CD14-positive monocyte (primary cell): ENCODE measurements around the gene HMCN1. TPM values are rescaled to one million over a fixed set of nuclear protein-coding genes. Genes with fewer than 3 reads are reported as not detected.

ENCODE experiments used
- DNase-seq, 3 donors: peaks; one replicate each; pipeline ENCODE4 v3.0.0-alpha.2; 2011 to 2022
- H2AFZ ChIP-seq: 2 replicates; pipeline ENCODE4 v1.6.0; 2012; ENCODE audit warnings: mild to moderate bottlenecking, low read depth, low read length, inconsistent platforms; ENCODE audit not compliant: insufficient read depth, poor library complexity, severe bottlenecking
- H3K27ac ChIP-seq, 2 donors: 1 replicate in 1 of 2; 2 replicates in 1 of 2; pipeline ENCODE4 v1.5.1; 2012 to 2013; ENCODE audit warnings: low read length in 2 of 2, control low read depth in 1 of 2, inconsistent platforms in 1 of 2, low read depth in 1 of 2, mild to moderate bottlenecking in 1 of 2
- H3K27me3 ChIP-seq, 2 donors: one replicate each; pipeline versions ENCODE4 v1.6.0 to v1.6.1; 2011 to 2013; ENCODE audit warnings: low read length in 2 of 2; ENCODE audit not compliant: control insufficient read depth in 2 of 2, insufficient read depth in 2 of 2
- H3K36me3 ChIP-seq, 2 donors: replicated peaks in 1 of 2; 1 replicate in 1 of 2; 2 replicates in 1 of 2; pipeline versions ENCODE4 v1.5.1 to v1.6.1; 2012 to 2013; ENCODE audit warnings: low read length in 2 of 2, control low read depth in 1 of 2, inconsistent platforms in 1 of 2, mild to moderate bottlenecking in 1 of 2; ENCODE audit not compliant: insufficient read depth in 2 of 2, control insufficient read depth in 1 of 2
- H3K4me1 ChIP-seq, 2 donors: 1 replicate in 1 of 2; 2 replicates in 1 of 2; pipeline versions ENCODE4 v1.5.1 to v1.6.1; 2012 to 2013; ENCODE audit warnings: low read length in 2 of 2, control low read depth in 1 of 2, inconsistent platforms in 1 of 2, mild to moderate bottlenecking in 1 of 2, moderate library complexity in 1 of 2; ENCODE audit not compliant: insufficient read depth in 2 of 2, control insufficient read depth in 1 of 2
- H3K4me2 ChIP-seq: replicated peaks from 2 replicates; pipeline ENCODE3; 2012; ENCODE audit warnings: low read length, moderate library complexity, mild to moderate bottlenecking; ENCODE audit not compliant: poor library complexity, severe bottlenecking; ENCODE audit errors: extremely low read depth
- H3K4me3 ChIP-seq, 3 experiments: fragments of 200-600 bp in 1 of 3; sonication (generic) in 1 of 3; replicated peaks in 1 of 3; 1 replicate in 2 of 3; 2 replicates in 1 of 3; pipeline ENCODE4 v1.5.1; 2011 to 2013; ENCODE audit warnings: low read length in 3 of 3, mild to moderate bottlenecking in 3 of 3, control low read depth in 2 of 3, low read depth in 2 of 3, inconsistent platforms in 1 of 3, moderate library complexity in 1 of 3
- H3K79me2 ChIP-seq: 2 replicates; pipeline ENCODE4 v1.6.0; 2012; ENCODE audit warnings: mild to moderate bottlenecking, control low read depth, inconsistent platforms, low read length, moderate library complexity; ENCODE audit not compliant: insufficient read depth
- H3K9ac ChIP-seq: 2 replicates; pipeline ENCODE4 v1.6.0; 2017; ENCODE audit warnings: low read length, mild to moderate bottlenecking; ENCODE audit not compliant: insufficient read depth, poor library complexity, severe bottlenecking
- H3K9me3 ChIP-seq, 2 donors: replicated peaks in 1 of 2; 1 replicate in 1 of 2; 2 replicates in 1 of 2; pipeline versions ENCODE4 v1.5.1 to v1.6.1; 2012 to 2013; ENCODE audit warnings: low read length in 2 of 2, control low read depth in 1 of 2; ENCODE audit not compliant: control insufficient read depth in 1 of 2, insufficient read depth in 1 of 2
- H4K20me1 ChIP-seq: 2 replicates; pipeline ENCODE4 v1.6.0; 2012; ENCODE audit warnings: mild to moderate bottlenecking, low read length, control low read depth, moderate library complexity; ENCODE audit not compliant: insufficient read depth
- H3K27ac Mint-ChIP-seq, 7 donors: one replicate each; pipeline ENCODE4 v1.8.0; 2020; ENCODE audit warnings: mild to moderate bottlenecking in 7 of 7, mixed read lengths in 7 of 7, moderate library complexity in 6 of 7, inconsistent platforms in 2 of 7
- H3K27me3 Mint-ChIP-seq, 3 donors: one replicate each; pipeline ENCODE4 v1.8.0; 2021 to 2022; ENCODE audit warnings: low read depth in 3 of 3, mild to moderate bottlenecking in 3 of 3, mixed read lengths in 3 of 3, moderate library complexity in 3 of 3, inconsistent platforms in 1 of 3
- H3K36me3 Mint-ChIP-seq, 2 donors: one replicate each; pipeline ENCODE4 v1.8.0; 2020; ENCODE audit warnings: mixed read lengths in 2 of 2, inconsistent platforms in 1 of 2, mild to moderate bottlenecking in 1 of 2
- H3K4me1 Mint-ChIP-seq: one replicate; pipeline ENCODE4 v1.8.0; 2020; ENCODE audit warnings: mild to moderate bottlenecking, mixed read lengths
- H3K4me3 Mint-ChIP-seq, 2 donors: one replicate each; pipeline ENCODE4 v1.8.0; 2020; ENCODE audit warnings: mild to moderate bottlenecking in 2 of 2, mixed read lengths in 2 of 2, moderate library complexity in 1 of 2
- H3K9me3 Mint-ChIP-seq, 7 donors: one replicate each; pipeline ENCODE4 v1.8.0; 2020 to 2022; ENCODE audit warnings: mixed read lengths in 7 of 7, mild to moderate bottlenecking in 6 of 7, moderate library complexity in 6 of 7, inconsistent platforms in 2 of 7
- WGBS: methylation state at CpG from one replicate; pipeline ENCODE4 v1.1.5; 2013; ENCODE audit warnings: missing lambda C conversion rate; ENCODE audit not compliant: insufficient coverage; 5-methylcytosine and 5-hydroxymethylcytosine counted together
- intact Hi-C, 2 donors: fragments of 100-400 bp; cut with micrococcal nuclease; formaldehyde crosslinking; loops; one replicate each; pipeline versions ENCODE4 v1.15.0 to v1.15.1; 2023
- polyA plus RNA-seq, 3 donors: library from polyadenylated mRNA; depleted of rRNA in 1 of 3; unstranded in 2 of 3; stranded (reverse) in 1 of 3; fragments of 300-500 nt in 2 of 3; fragments of >200 nt in 1 of 3; fragmentation: Illumina TruSeq in 2 of 3; gene quantifications; 1 replicate in 2 of 3; 2 replicates in 1 of 3; pipeline ENCODE4 v1.2.3, GENCODE V29; 2012 to 2021
- TF ChIP-seq, protein P1 (sequence below): fragments of 200-600 bp; IDR thresholded peaks from one replicate; pipeline ENCODE4 v1.8.0; 2022; ENCODE audit warnings: antibody characterized with exemption, mild to moderate bottlenecking

The HMCN1 gene
- polyA plus RNA-seq, 3 donors, result not detected

DNA sequence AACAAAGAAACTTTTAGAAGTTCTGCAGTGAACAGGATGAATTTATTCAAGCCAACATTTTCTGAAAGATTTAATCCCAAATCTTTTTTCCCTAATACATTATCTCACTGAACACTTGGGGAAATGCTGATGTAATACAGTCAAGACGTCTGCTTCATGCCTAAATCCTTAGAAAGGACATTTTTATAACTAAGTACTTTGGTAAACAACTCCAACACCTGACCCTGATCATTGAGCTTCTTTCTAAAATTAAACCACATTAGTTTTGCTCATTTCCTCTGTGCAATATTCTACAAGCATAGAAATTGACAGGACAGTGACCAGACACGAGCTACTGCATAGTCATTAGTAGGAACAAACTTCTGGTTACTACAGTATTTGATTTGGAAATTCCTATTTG is 457.3 kb downstream of the HMCN1 start:
- TF ChIP-seq, protein P1, sequence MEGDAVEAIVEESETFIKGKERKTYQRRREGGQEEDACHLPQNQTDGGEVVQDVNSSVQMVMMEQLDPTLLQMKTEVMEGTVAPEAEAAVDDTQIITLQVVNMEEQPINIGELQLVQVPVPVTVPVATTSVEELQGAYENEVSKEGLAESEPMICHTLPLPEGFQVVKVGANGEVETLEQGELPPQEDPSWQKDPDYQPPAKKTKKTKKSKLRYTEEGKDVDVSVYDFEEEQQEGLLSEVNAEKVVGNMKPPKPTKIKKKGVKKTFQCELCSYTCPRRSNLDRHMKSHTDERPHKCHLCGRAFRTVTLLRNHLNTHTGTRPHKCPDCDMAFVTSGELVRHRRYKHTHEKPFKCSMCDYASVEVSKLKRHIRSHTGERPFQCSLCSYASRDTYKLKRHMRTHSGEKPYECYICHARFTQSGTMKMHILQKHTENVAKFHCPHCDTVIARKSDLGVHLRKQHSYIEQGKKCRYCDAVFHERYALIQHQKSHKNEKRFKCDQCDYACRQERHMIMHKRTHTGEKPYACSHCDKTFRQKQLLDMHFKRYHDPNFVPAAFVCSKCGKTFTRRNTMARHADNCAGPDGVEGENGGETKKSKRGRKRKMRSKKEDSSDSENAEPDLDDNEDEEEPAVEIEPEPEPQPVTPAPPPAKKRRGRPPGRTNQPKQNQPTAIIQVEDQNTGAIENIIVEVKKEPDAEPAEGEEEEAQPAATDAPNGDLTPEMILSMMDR, result no peak
- H3K4me3 Mint-ChIP-seq, result no peak overlapping the region
- H3K9ac ChIP-seq, result no peak overlapping the region

DNA sequence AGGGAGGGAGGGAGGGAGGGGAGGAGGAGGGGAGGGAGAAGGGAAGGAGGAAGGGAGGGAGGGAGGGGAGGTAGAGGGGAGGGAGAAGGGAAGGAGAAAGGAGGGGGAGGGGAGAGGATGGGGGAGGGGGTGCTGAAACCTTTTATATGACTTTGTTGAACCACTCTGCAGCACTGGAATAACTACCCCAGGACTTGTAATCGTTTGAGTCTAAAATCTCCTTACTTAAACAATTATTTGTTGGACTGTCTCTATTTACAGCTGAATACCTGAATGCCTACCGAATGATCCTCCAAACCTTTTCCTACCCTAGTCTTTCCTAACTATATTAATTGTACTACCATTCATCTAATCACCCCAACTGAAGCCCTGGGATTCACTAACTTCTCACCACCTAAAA is 459.0 kb downstream of the HMCN1 start:
- no peaks in the 10 kb centered on the region for H3K36me3 ChIP-seq
- no peak overlapping the region for H2AFZ ChIP-seq
- no peaks in the 10 kb centered on the region for H3K27me3 ChIP-seq
- no peak overlapping the region for H3K9ac ChIP-seq
- no peaks in the 10 kb centered on the region for H3K9me3 ChIP-seq
- H3K4me3 Mint-ChIP-seq, result no peak overlapping the region
- H3K27me3 Mint-ChIP-seq, result peaks cover 0 to 2% (median 0%) of the 10 kb centered on the region in 3 donors
- H3K79me2 ChIP-seq, result no peaks in the 10 kb centered on the region
- H3K4me1 Mint-ChIP-seq, result no peaks in the 10 kb centered on the region
- no peak overlapping the region for H3K27ac Mint-ChIP-seq
- H3K27ac ChIP-seq, result no peak overlapping the region
- no peaks in the 10 kb centered on the region for H3K4me1 ChIP-seq
- H3K4me2 ChIP-seq, result no peak overlapping the region
- no peaks in the 10 kb centered on the region for H3K36me3 Mint-ChIP-seq
- intact Hi-C loops, result no loop called here
- 80% methylated on average over 1 of the region's 2 CpGs for WGBS
- no peak overlapping the region for H3K4me3 ChIP-seq
- TF ChIP-seq, protein P1, result no peak
- peaks cover 0 to 4% (median 0%) of the 10 kb centered on the region in 7 donors for H3K9me3 Mint-ChIP-seq
- DNase-seq, result no peak
- H4K20me1 ChIP-seq, result no peaks in the 10 kb centered on the region

More for the DNA sequence above, 457.3 kb downstream of the HMCN1 start:
- no peaks in the 10 kb centered on the region for H3K4me1 ChIP-seq
- no peak overlapping the region for H2AFZ ChIP-seq
- H3K27me3 ChIP-seq, result no peaks in the 10 kb centered on the region
- H3K27ac ChIP-seq, result no peak overlapping the region
- no peaks in the 10 kb centered on the region for H3K27me3 Mint-ChIP-seq
- no peak for DNase-seq
- no peak overlapping the region for H3K4me3 ChIP-seq
- H3K36me3 ChIP-seq, result no peaks in the 10 kb centered on the region
- no peak overlapping the region for H3K4me2 ChIP-seq
- H3K36me3 Mint-ChIP-seq, result no peaks in the 10 kb centered on the region
- no peaks in the 10 kb centered on the region for H3K4me1 Mint-ChIP-seq
- H3K9me3 ChIP-seq, result no peaks in the 10 kb centered on the region
- H3K79me2 ChIP-seq, result no peaks in the 10 kb centered on the region
- H4K20me1 ChIP-seq, result no peaks in the 10 kb centered on the region
- peaks cover 0 to 3% (median 0%) of the 10 kb centered on the region in 7 donors for H3K9me3 Mint-ChIP-seq
- intact Hi-C loops, result no loop called here
- no CpG with 5 or more reads among the region's 2 CpGs for WGBS
- no peak overlapping the region for H3K27ac Mint-ChIP-seq
